Activated B cell treated with CpG ODN at 0.5 μM for 24 hours (primary cell): Measurements from ENCODE around the gene GPR146. TPM values are rescaled to one million over a fixed set of nuclear protein-coding genes. Genes with fewer than 3 reads are reported as not detected.

Source experiments
- ATAC-seq: fragments of 200-7000 bp; cut with Tn5 transposase; one replicate; pipeline ENCODE4 v1.10.0; 2021; ENCODE audit warnings: low read depth, mild to moderate bottlenecking, moderate library complexity
- CTCF ChIA-PET: fragments of 350-600 bp; sonication (Branson Sonifier 250); formaldehyde crosslinking; loops from one replicate; lab custom pipeline; 2021; ENCODE audit warnings: antibody characterized with exemption; lab: Charles Lee
- POLR2A ChIA-PET: fragments of 350-600 bp; sonication (Branson Sonifier 250); formaldehyde crosslinking; loops from one replicate; lab custom pipeline; 2021; ENCODE audit warnings: antibody characterized with exemption; lab: Charles Lee
- DNase-seq: peaks from one replicate; pipeline ENCODE4 v3.0.0; 2022
- H3K27ac Mint-ChIP-seq: one replicate; pipeline ENCODE4 v1.8.0; 2020; ENCODE audit warnings: mixed read lengths
- H3K27me3 Mint-ChIP-seq: one replicate; pipeline ENCODE4 v1.8.0; 2021; ENCODE audit warnings: mixed read lengths
- H3K36me3 Mint-ChIP-seq: one replicate; pipeline ENCODE4 v1.8.0; 2021; ENCODE audit warnings: low read depth, mixed read lengths
- H3K4me1 Mint-ChIP-seq: one replicate; pipeline ENCODE4 v1.8.0; 2021; ENCODE audit warnings: mixed read lengths
- H3K4me3 Mint-ChIP-seq: one replicate; pipeline ENCODE4 v1.8.0; 2020; ENCODE audit warnings: mild to moderate bottlenecking, mixed read lengths
- H3K9me3 Mint-ChIP-seq: one replicate; pipeline ENCODE4 v1.8.0; 2020; ENCODE audit warnings: mixed read lengths
- intact Hi-C: fragments of 100-400 bp; cut with micrococcal nuclease; formaldehyde crosslinking; loops from one replicate; pipeline ENCODE4 v1.15.1; 2024
- total RNA-seq: library from RNA; stranded (reverse); gene quantifications from 2 replicates; pipeline ENCODE4 v1.2.3, GENCODE V29; 2022
- TF ChIP-seq, protein P1 (sequence below): fragments of 200-600 bp; IDR thresholded peaks from one replicate; pipeline ENCODE4 v1.8.0; 2022; ENCODE audit warnings: antibody characterized with exemption, mild to moderate bottlenecking

GPR146 gene
- total RNA-seq, 1 donor from 2014 or later, result 6.9 TPM

DNA sequence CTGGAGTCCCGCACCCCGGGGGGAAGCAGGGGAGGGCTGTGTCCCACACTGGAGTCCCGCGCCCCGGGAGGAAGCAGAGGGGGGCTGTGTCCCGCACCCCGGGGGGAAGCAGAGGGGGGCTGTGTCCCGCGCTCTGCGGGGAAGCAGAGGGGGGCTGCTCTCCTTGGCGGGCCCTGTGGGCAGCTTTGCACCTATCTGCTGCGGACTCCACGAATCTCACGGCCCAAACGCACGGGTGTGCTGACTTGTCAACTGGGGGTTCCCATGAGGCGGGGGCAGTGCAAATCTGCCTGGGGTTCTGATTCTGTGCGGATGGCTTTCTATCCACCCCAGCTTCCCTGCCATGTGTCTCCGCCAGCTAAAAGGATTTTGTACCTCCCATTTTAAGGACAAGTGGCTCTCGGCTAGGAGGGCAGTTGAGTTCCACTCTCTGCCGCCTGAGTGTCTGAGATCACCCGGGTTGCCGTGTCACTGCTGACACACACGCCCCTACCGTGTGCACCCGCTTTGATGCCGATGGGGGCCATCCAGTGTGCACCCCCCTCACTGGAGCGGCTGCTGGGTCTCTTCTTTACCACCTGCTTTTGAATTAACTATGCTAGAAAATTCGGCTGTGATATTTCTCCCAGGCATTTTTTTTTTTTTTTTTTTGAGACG lies 64.0 kb downstream of the GPR146 start:
- no peaks in the 10 kb centered on the region for H3K9me3 Mint-ChIP-seq
- peaks cover 13% of the 10 kb centered on the region for H3K27me3 Mint-ChIP-seq
- CTCF ChIA-PET, result no interaction called here
- intact Hi-C loops, result no loop called here
- ATAC-seq (no peak), DNase-seq (no peak)
- H3K27ac Mint-ChIP-seq, result no peak overlapping the region
- H3K4me3 Mint-ChIP-seq, result no peak overlapping the region
- TF ChIP-seq, protein P1, sequence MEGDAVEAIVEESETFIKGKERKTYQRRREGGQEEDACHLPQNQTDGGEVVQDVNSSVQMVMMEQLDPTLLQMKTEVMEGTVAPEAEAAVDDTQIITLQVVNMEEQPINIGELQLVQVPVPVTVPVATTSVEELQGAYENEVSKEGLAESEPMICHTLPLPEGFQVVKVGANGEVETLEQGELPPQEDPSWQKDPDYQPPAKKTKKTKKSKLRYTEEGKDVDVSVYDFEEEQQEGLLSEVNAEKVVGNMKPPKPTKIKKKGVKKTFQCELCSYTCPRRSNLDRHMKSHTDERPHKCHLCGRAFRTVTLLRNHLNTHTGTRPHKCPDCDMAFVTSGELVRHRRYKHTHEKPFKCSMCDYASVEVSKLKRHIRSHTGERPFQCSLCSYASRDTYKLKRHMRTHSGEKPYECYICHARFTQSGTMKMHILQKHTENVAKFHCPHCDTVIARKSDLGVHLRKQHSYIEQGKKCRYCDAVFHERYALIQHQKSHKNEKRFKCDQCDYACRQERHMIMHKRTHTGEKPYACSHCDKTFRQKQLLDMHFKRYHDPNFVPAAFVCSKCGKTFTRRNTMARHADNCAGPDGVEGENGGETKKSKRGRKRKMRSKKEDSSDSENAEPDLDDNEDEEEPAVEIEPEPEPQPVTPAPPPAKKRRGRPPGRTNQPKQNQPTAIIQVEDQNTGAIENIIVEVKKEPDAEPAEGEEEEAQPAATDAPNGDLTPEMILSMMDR, result no peak
- POLR2A ChIA-PET, result no interaction called here
- H3K4me1 Mint-ChIP-seq, result peaks cover 23% of the 10 kb centered on the region
- no peaks in the 10 kb centered on the region for H3K36me3 Mint-ChIP-seq

Other genes with a start within 250 kb of the GPR146 start
- gene SUN1, start 212.1 kb upstream of the GPR146 start, total RNA-seq, result 101 and 119 TPM in 2 replicates
- 40.5 and 41.4 TPM in 2 replicates for gene GET4, start 168.0 kb upstream of the GPR146 start, total RNA-seq
- gene ADAP1, start 89.9 kb upstream of the GPR146 start, total RNA-seq, result 9.4 and 11.9 TPM in 2 replicates
- gene COX19, start 69.0 kb upstream of the GPR146 start, total RNA-seq, result 21.2 and 24.5 TPM in 2 replicates
- gene CYP2W1, start 61.4 kb upstream of the GPR146 start, total RNA-seq, result not detected in 2 replicates
- gene GPER1, start 43.6 kb downstream of the GPR146 start, total RNA-seq, result 2.7 and 3.0 TPM in 2 replicates
- 20.4 and 21.6 TPM in 2 replicates for gene ZFAND2A, start 115.7 kb downstream of the GPR146 start, total RNA-seq
- not detected in 2 replicates for gene UNCX, start 188.3 kb downstream of the GPR146 start, total RNA-seq